K562 (cell line): ENCODE data around the gene FOSL2. TPM values are rescaled to one million over a fixed set of nuclear protein-coding genes. Genes with fewer than 3 reads are reported as not detected.

Experiments used
- ATAC-seq: fragments of 200-7000 bp; cut with Tn5 transposase; 3 replicates; pipeline ENCODE4 v1.9.1; 2020; ENCODE audit warnings: moderate library complexity
- BruUV-seq: library from RNA; stranded (reverse); fragments of 400-500 nt; replicated peaks from 2 replicates; lab custom pipeline; 2021; lab: Mats Ljungman, UMichigan
- CTCF ChIA-PET: fragments of 300-600 bp; formaldehyde crosslinking; extraction: SDS; loops from one replicate; lab custom pipeline; 2021; ENCODE audit warnings: low intra/inter-chr PET ratio; lab: Yijun Ruan, JAX
- POLR2A ChIA-PET: fragments of 300-600, 350-650 bp; sonication (Branson Sonifier 250); formaldehyde crosslinking; extraction: SDS; loops from one replicate; lab custom pipeline; 2021; ENCODE audit warnings: antibody characterized with exemption, inconsistent platforms; lab: Yijun Ruan, JAX
- DNase-seq, 4 experiments: peaks; one replicate each; pipeline versions ENCODE4 v3.0.0 to v3.0.0-alpha.2; 2011 to 2018; ENCODE audit warnings: low spot score in 3 of 4, mixed read lengths in 3 of 4; ENCODE audit errors: extremely low read depth in 1 of 4
- FAIRE-seq: peaks from 2 replicates; lab custom pipeline; 2011; peaks lifted over from hg19 to GRCh38; lab: Jason Lieb, UNC
- H2AFZ ChIP-seq: 2 replicates; pipeline ENCODE4 v1.6.0; 2011; ENCODE audit warnings: low read depth, low read length, control low read depth, inconsistent platforms
- H3K27ac ChIP-seq: fragments of 200-600 bp; 3 replicates; pipeline ENCODE4 v1.8.0; 2011; ENCODE audit warnings: low read depth, mild to moderate bottlenecking, control low read depth, inconsistent platforms, low read length, moderate library complexity, mixed read lengths; ENCODE audit errors: extremely low read depth
- H3K27me3 ChIP-seq, 2 experiments: fragments of 300-600 bp in 1 of 2; 2 replicates in 1 of 2; 3 replicates in 1 of 2; pipeline versions ENCODE4 v1.6.0 to v1.8.0; 2011; ENCODE audit warnings: inconsistent platforms in 2 of 2, low read length in 2 of 2, mild to moderate bottlenecking in 1 of 2, mixed read lengths in 1 of 2, moderate library complexity in 1 of 2; ENCODE audit not compliant: control insufficient read depth in 2 of 2, insufficient read depth in 2 of 2
- H3K36me3 ChIP-seq: fragments of 300-600 bp; 3 replicates; pipeline ENCODE4 v1.8.0; 2011; ENCODE audit warnings: mild to moderate bottlenecking, low read length, inconsistent platforms; ENCODE audit not compliant: control insufficient read depth, insufficient read depth
- H3K4me1 ChIP-seq, 2 experiments: fragments of 200-600 bp in 1 of 2; replicated peaks in 1 of 2; 2 replicates in 1 of 2; 3 replicates in 1 of 2; pipeline versions ENCODE4 v1.5.1 to v1.8.0; 2011; ENCODE audit warnings: inconsistent platforms in 2 of 2, low read length in 2 of 2, mild to moderate bottlenecking in 1 of 2, mixed read lengths in 1 of 2, moderate library complexity in 1 of 2; ENCODE audit not compliant: control insufficient read depth in 2 of 2, insufficient read depth in 2 of 2
- H3K4me2 ChIP-seq: 2 replicates; pipeline ENCODE4 v1.6.1; 2011; ENCODE audit warnings: low read length, control low read depth, inconsistent platforms, mixed read lengths; ENCODE audit not compliant: insufficient read depth
- H3K4me3 ChIP-seq: fragments of 200-600 bp; sonication (generic), shearing (Covaris generic); 2 replicates; pipeline ENCODE4 v1.5.1; 2016; ENCODE audit warnings: control low read depth, inconsistent platforms
- H3K79me2 ChIP-seq: fragments of 200-600 bp; 3 replicates; pipeline ENCODE4 v1.8.0; 2011; ENCODE audit warnings: low read length, inconsistent platforms; ENCODE audit not compliant: control insufficient read depth, insufficient read depth
- H3K9ac ChIP-seq, 2 experiments: 2 replicates each; pipeline versions ENCODE4 v1.6.0 to v1.6.1; 2011; ENCODE audit warnings: low read depth in 2 of 2, low read length in 2 of 2, control low read depth in 1 of 2, inconsistent platforms in 1 of 2, mild to moderate bottlenecking in 1 of 2, mixed read lengths in 1 of 2; ENCODE audit not compliant: insufficient read depth in 1 of 2
- H3K9me1 ChIP-seq: one replicate; pipeline ENCODE4 v1.6.0; 2011; ENCODE audit warnings: inconsistent platforms, mild to moderate bottlenecking, low read length, moderate library complexity; ENCODE audit not compliant: control insufficient read depth, insufficient read depth
- H3K9me3 ChIP-seq: replicated peaks from 2 replicates; pipeline ENCODE4 v1.5.1; 2011; ENCODE audit warnings: low read depth, low read length, inconsistent platforms; ENCODE audit not compliant: control insufficient read depth, insufficient read depth
- H4K20me1 ChIP-seq: replicated peaks from 2 replicates; pipeline ENCODE4 v1.6.1; 2011; ENCODE audit warnings: low read length, inconsistent platforms, mixed read lengths; ENCODE audit not compliant: control insufficient read depth, insufficient read depth
- FOSL1 ChIP-seq: fragments of 200-800 bp; sonication (Bioruptor generic); conservative IDR thresholded peaks from 2 replicates; pipeline ENCODE4 v1.6.1; 2016; ENCODE audit warnings: missing genetic modification characterization, missing compliant biosample characterization
- FOXA3 ChIP-seq, 2 experiments: fragments of 450-650 bp in 1 of 2; sonication (generic) in 1 of 2; formaldehyde crosslinking; IDR thresholded peaks in 1 of 2; conservative IDR thresholded peaks in 1 of 2; 2 replicates each; pipeline versions ENCODE4 v1.4.0 to v1.8.0; 2020 to 2022; ENCODE audit warnings: mild to moderate bottlenecking in 2 of 2, missing genetic modification reagents in 1 of 2
- ZNF175 ChIP-seq: fragments of 200-800 bp; sonication (Bioruptor generic); IDR thresholded peaks from 2 replicates; pipeline ENCODE4 v1.6.1; 2016; ENCODE audit warnings: low read depth, mild to moderate bottlenecking, missing genetic modification characterization, missing compliant biosample characterization
- ZNF584 ChIP-seq: fragments of 200-800 bp; sonication (Bioruptor generic); IDR thresholded peaks from 2 replicates; pipeline ENCODE4 v1.6.1; 2016; ENCODE audit warnings: low read depth, mild to moderate bottlenecking, missing genetic modification characterization, missing compliant biosample characterization
- WGBS: fragments of 100-300 bp; shearing (Covaris generic); methylation state at CpG from one replicate; pipeline ENCODE4 v1.1.6; 2016; ENCODE audit warnings: low coverage, mixed read lengths; ENCODE audit not compliant: insufficient coverage; ENCODE audit errors: missing lambda C conversion rate; 5-methylcytosine and 5-hydroxymethylcytosine counted together
- in situ Hi-C: fragments of 300-500 bp; cut with MboI; formaldehyde crosslinking; loops from 4 replicates; pipeline ENCODE4 v1.15.0; 2018; ENCODE audit warnings: inconsistent platforms, mixed read lengths
- intact Hi-C: fragments of 100-400 bp; cut with micrococcal nuclease; formaldehyde crosslinking; loops from 2 replicates; pipeline ENCODE4 v1.14.2; 2022
- polyA plus RNA-seq, 8 experiments: library from polyadenylated mRNA; depleted of rRNA in 4 of 8; stranded (reverse) in 5 of 8; unstranded in 3 of 8; fragments of >200 nt; fragmentation: Nextera tagmentation in 2 of 8; fragmentation: Illumina TruSeq in 1 of 8; extraction: Ambion mirVana in 2 of 8; extraction: Trizol in 1 of 8; gene quantifications; 2 replicates each; pipeline versions ENCODE4 v1.2.1 to v1.2.3, GENCODE V29; 2011 to 2014; ENCODE audit warnings: inconsistent platforms in 1 of 8, missing spikeins in 1 of 8
- total RNA-seq, 7 experiments: library from RNA; depleted of rRNA in 6 of 7; stranded (reverse); fragments of >200 nt in 6 of 7; fragmentation: Illumina TruSeq in 2 of 7; extraction: Trizol in 2 of 7; gene quantifications; 2 replicates each; pipeline versions ENCODE4 v1.2.1 to v1.2.3, GENCODE V29; 2011 to 2021; ENCODE audit warnings: low replicate concordance in 1 of 7
- TF ChIP-seq, protein P1 (sequence below): fragments of 200-800 bp; sonication (Bioruptor generic); IDR thresholded peaks from 2 replicates; pipeline ENCODE4 v1.6.1; 2017; ENCODE audit warnings: missing genetic modification characterization, missing compliant biosample characterization

FOSL2 gene
- total and polyA plus RNA-seq, 9 of the 15 experiments (the other 6 are each of a cell fraction or from before 2014, with no cell fraction given) = 0.04 to 2.9 (median 0.80) TPM

DNA sequence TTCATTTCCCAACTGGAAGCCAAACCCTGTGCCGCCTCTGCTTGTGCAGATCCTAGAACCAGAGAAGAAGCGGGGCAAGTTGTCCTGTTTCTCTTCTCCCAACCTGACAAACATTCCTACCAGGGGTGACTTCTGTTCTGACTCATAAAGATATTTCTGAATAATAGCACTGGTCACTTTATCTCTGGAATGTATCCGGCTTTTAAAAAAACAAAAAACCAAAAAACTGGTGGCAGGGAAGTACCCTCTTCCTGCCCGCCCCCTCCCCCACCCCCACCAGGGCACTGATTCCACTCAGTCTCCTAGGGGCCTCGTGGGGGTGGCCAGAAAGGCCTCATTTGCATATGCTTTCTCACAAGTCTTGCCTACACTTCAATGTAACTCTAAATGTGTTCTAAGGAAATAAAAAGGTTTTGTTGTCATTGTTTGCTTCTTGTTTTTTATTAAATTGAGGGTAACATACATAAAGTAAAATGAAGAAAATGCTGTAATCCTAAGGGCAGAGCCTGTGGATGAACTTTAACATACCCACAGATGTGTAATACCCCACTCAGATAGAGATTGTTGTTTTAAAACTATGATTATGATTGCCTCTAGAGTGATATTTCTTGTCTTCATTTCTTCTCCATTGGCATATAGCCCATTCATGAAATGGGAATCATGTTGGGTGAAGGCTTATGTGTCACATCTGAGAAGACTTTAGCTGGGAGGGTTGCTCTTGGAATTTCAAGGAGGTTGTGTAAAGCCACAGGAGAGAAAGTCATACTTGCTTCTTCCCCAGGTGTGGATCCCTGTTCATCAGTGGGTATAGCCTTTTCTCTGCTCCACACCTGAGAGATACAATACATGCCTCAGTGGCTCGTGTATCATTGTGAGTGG, 5.3 kb upstream of the FOSL2 start:
- no peaks in the 10 kb centered on the region for H4K20me1 ChIP-seq
- CTCF ChIA-PET = interaction anchor here (0.6 kb wide), 1 partner anchor 58 kb away, joined by 3 read pairs; no protein-coding TSS in a partner anchor
- FAIRE-seq (no peak), ATAC-seq (no peak), DNase-seq (no peak)
- in situ Hi-C loops (no loop called here), intact Hi-C loops (no loop called here)
- H3K79me2 ChIP-seq = no peaks in the 10 kb centered on the region
- no peaks in the 10 kb centered on the region for H3K36me3 ChIP-seq
- H3K4me1 ChIP-seq = peaks cover 18 to 22% of the 10 kb centered on the region in 2 experiments
- no peaks in the 10 kb centered on the region for H3K9me3 ChIP-seq
- TF ChIP-seq ZNF584 (CRISPR knock-in tag) (peak; percentile 53; the same call in 1 of the 2 replicates), FOSL1 (tag) (peak; percentile 39; the same call in 1 of the 2 replicates), ZNF175 (CRISPR knock-in tag) (peak; percentile 36; the same call in 1 of the 2 replicates), FOXA3 (CRISPR knock-in tag; conservative IDR thresholded peaks at IDR 0.05 in 1 of 2, IDR thresholded peaks at IDR 0.05 in 1 of 2) (no peak)
- TF ChIP-seq, protein P1, sequence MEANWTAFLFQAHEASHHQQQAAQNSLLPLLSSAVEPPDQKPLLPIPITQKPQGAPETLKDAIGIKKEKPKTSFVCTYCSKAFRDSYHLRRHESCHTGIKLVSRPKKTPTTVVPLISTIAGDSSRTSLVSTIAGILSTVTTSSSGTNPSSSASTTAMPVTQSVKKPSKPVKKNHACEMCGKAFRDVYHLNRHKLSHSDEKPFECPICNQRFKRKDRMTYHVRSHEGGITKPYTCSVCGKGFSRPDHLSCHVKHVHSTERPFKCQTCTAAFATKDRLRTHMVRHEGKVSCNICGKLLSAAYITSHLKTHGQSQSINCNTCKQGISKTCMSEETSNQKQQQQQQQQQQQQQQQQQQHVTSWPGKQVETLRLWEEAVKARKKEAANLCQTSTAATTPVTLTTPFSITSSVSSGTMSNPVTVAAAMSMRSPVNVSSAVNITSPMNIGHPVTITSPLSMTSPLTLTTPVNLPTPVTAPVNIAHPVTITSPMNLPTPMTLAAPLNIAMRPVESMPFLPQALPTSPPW = peak; percentile 32; the same call in 1 of the 2 replicates
- H3K27me3 ChIP-seq = peaks cover 0 to 14% of the 10 kb centered on the region in 2 experiments; a peak in 2 of 5 replicates
- no peak overlapping the region for H3K4me2 ChIP-seq
- POLR2A ChIA-PET = no interaction called here
- no peak overlapping the region for H3K9ac ChIP-seq
- no peak overlapping the region for H3K27ac ChIP-seq
- WGBS = 13% methylated on average over 6 of the region's 6 CpGs
- H3K4me3 ChIP-seq = no peak overlapping the region
- no peak overlapping the region for H2AFZ ChIP-seq
- BruUV-seq = no TSS peak
- no peaks in the 10 kb centered on the region for H3K9me1 ChIP-seq
